Body of pancreas (tissue), 4 donors: Measurements from ENCODE around the gene FGF14. TPM values are rescaled to one million over a fixed set of nuclear protein-coding genes. Genes with fewer than 3 reads are reported as not detected.
A peak's percentile ranks its signal among the peaks of the same experiment; 100 is the strongest.

Experiments used
- ATAC-seq: fragments of 150-250 bp; one replicate; pipeline ENCODE4 v1.9.1; 2016
- DNase-seq, 4 donors: peaks; one replicate each; pipeline ENCODE4 v3.0.0-alpha.2; 2019
- H3K27ac ChIP-seq, 4 donors: fragments of 200-600 bp; sonication (generic); 1 replicate in 3 of 4; 2 replicates in 1 of 4; pipeline versions ENCODE4 v1.5.1 to v1.6.1; 2016 to 2019; ENCODE audit warnings: mild to moderate bottlenecking in 1 of 4, mixed read lengths in 1 of 4, moderate library complexity in 1 of 4
- H3K27me3 ChIP-seq, 2 donors: fragments of 200-600 bp; sonication (generic); one replicate each; pipeline ENCODE4 v1.6.0; 2016; ENCODE audit warnings: mild to moderate bottlenecking in 1 of 2
- H3K36me3 ChIP-seq, 2 donors: fragments of 200-600 bp; sonication (generic); replicated peaks in 1 of 2; 2 replicates each; pipeline ENCODE4 v1.5.1; 2016; ENCODE audit warnings: low read depth in 2 of 2; ENCODE audit not compliant: insufficient read depth in 1 of 2
- H3K4me1 ChIP-seq: fragments of 200-600 bp; sonication (generic); one replicate; pipeline ENCODE4 v1.6.0; 2016
- H3K4me3 ChIP-seq, 2 donors: fragments of 200-600 bp; sonication (generic); 1 replicate in 1 of 2; 2 replicates in 1 of 2; pipeline ENCODE4 v1.5.1; 2016 to 2019
- H3K9me3 ChIP-seq, 3 donors: fragments of 200-600 bp; sonication (generic); 1 replicate in 2 of 3; 2 replicates in 1 of 3; pipeline ENCODE4 v1.5.1; 2016
- POLR2A ChIP-seq, 3 donors: fragments of 450-650 bp; IDR thresholded peaks; one replicate each; pipeline ENCODE4 v1.6.1; 2016; ENCODE audit warnings: antibody characterized with exemption in 3 of 3, mild to moderate bottlenecking in 2 of 3
- WGBS, 2 donors: methylation state at CpG; one replicate each; pipeline ENCODE4 v1.1.5; 2017; 5-methylcytosine and 5-hydroxymethylcytosine counted together
- intact Hi-C: fragments of 100-400 bp; cut with DNase I; formaldehyde crosslinking; loops from one replicate; pipeline ENCODE4 v1.15.1; 2023
- total RNA-seq, 2 donors: library from RNA; depleted of rRNA; stranded (reverse); fragments of >200 nt; gene quantifications; one replicate each; pipeline ENCODE4 v1.1.0, GENCODE V29; 2016
- TF ChIP-seq, protein P1 (sequence below), 7 experiments: fragments of 450-650 bp in 4 of 7; fragments of 200-600 bp in 3 of 7; sonication (generic) in 3 of 7; IDR thresholded peaks; one replicate each; pipeline ENCODE4 v1.5.1; 2016 to 2019; ENCODE audit warnings: antibody characterized with exemption in 7 of 7

Gene FGF14
- under 1 TPM; under 0.01 to 0.52 TPM for total RNA-seq

DNA sequence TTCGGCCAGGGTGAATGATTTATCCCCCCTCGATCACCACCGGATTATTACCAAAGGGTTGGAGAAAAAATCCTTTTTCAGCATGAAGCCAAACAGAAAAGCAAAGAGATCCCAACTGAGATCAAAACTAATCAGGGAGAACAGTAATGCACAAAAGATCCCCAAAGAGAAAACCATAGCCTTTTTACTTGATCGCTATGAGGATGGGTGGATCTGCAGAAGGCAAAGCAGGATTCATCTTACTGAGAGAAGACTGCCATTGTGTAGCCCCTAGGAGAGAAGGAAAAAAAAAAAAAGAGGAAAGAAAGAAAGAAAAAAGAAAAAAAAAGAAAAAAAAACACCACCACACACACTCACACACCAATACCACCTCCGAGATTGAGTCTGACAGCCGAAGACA, at the start of gene FGF14:
Gene FGF14 (minus strand): TSS at position 283 of the 400 bp plus-strand sequence.
- H3K4me1 ChIP-seq: peaks cover 30% of the 10 kb centered on the region
- ATAC-seq (no peak), DNase-seq (no peak)
- no peak within 1 kb of the TSS for H3K27ac ChIP-seq
- H3K27me3 ChIP-seq: no peaks in the 10 kb centered on the region
- no peak for TF ChIP-seq POLR2A (IDR thresholded peaks at IDR 0.05)
- TF ChIP-seq, protein P1, sequence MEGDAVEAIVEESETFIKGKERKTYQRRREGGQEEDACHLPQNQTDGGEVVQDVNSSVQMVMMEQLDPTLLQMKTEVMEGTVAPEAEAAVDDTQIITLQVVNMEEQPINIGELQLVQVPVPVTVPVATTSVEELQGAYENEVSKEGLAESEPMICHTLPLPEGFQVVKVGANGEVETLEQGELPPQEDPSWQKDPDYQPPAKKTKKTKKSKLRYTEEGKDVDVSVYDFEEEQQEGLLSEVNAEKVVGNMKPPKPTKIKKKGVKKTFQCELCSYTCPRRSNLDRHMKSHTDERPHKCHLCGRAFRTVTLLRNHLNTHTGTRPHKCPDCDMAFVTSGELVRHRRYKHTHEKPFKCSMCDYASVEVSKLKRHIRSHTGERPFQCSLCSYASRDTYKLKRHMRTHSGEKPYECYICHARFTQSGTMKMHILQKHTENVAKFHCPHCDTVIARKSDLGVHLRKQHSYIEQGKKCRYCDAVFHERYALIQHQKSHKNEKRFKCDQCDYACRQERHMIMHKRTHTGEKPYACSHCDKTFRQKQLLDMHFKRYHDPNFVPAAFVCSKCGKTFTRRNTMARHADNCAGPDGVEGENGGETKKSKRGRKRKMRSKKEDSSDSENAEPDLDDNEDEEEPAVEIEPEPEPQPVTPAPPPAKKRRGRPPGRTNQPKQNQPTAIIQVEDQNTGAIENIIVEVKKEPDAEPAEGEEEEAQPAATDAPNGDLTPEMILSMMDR (IDR thresholded peaks at IDR 0.05): no peak
- H3K4me3 ChIP-seq: peak within 1 kb of the TSS in 1 of 2 donors; percentile 66
- H3K9me3 ChIP-seq: no peaks in the 10 kb centered on the region
- 3 to 7% methylated on average over 6 of the region's 6 CpGs for WGBS, 2 donors
- intact Hi-C loops: no loop called here
- H3K36me3 ChIP-seq: no peaks in the 10 kb centered on the region

- intact Hi-C loops: no loop called here
- no peaks in the 10 kb centered on the region for H3K27me3 ChIP-seq
- DNase-seq: no peak
- H3K4me3 ChIP-seq: no peak overlapping the region
- no peaks in the 10 kb centered on the region for H3K36me3 ChIP-seq
- TF ChIP-seq POLR2A (IDR thresholded peaks at IDR 0.05): no peak
- TF ChIP-seq, protein P1 (IDR thresholded peaks at IDR 0.05): no peak
- 77 to 91% methylated on average over 1 of the region's 1 CpG for WGBS, 2 donors
- H3K27ac ChIP-seq: no peak overlapping the region
- H3K4me1 ChIP-seq: peaks cover 18% of the 10 kb centered on the region
- no peak for ATAC-seq
- no peaks in the 10 kb centered on the region for H3K9me3 ChIP-seq
Measured at GRCh38 chr13:102443249-102443648, 41.4 kb upstream of the FGF14 start.

GRCh38 chr13:102441085-102441484, 39.2 kb upstream of the FGF14 start:
- Histone ChIP-seq H3K9me3 (no peaks in the 10 kb centered on the region), H3K4me3 (no peak overlapping the region), H3K36me3 (no peaks in the 10 kb centered on the region), H3K27me3 (no peaks in the 10 kb centered on the region), H3K27ac (no peak overlapping the region), H3K4me1 (peaks cover 18% of the 10 kb centered on the region)
- no peak for DNase-seq
- TF ChIP-seq, protein P1 (IDR thresholded peaks at IDR 0.05): no peak
- TF ChIP-seq POLR2A (IDR thresholded peaks at IDR 0.05): no peak
- ATAC-seq: no peak
- intact Hi-C loops: no loop called here

GRCh38 chr13:102440259-102440936, 38.5 kb upstream of the FGF14 start:
- peaks cover 18% of the 10 kb centered on the region for H3K4me1 ChIP-seq
- peak; percentile 69 to 83 (median 72) for DNase-seq
- intact Hi-C loops: no loop called here
- 18 to 19% methylated on average over 2 of the region's 2 CpGs for WGBS, 2 donors
- peak overlapping the region in 3 of 4 donors; percentile 4 to 28 (median 17) for H3K27ac ChIP-seq
- no peaks in the 10 kb centered on the region for H3K9me3 ChIP-seq
- H3K4me3 ChIP-seq: no peak overlapping the region
- TF ChIP-seq POLR2A (IDR thresholded peaks at IDR 0.05): no peak
- TF ChIP-seq, protein P1 (IDR thresholded peaks at IDR 0.05): no peak
- no peaks in the 10 kb centered on the region for H3K36me3 ChIP-seq
- no peaks in the 10 kb centered on the region for H3K27me3 ChIP-seq
- ATAC-seq: peak; percentile 40

DNA sequence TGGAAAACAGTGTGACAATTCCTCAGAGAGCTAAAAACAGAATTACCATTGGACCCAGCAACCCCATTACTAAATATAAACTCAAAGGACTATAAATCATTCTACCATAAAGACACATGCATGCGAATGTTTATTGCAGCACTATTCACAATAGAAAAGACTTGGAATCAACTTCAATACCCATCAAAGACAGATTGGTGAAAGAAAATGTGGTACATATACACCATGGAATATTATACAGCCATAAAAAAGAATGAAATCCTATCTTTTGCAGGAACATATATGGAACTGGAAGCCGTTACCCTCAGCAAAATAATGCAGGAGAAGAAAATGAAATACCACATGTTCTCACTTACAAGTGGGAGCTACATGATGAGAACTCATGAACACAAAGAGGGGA, 20.8 kb upstream of the FGF14 start:
- no peaks in the 10 kb centered on the region for H3K27me3 ChIP-seq
- intact Hi-C loops: no loop called here
- 55 to 61% methylated on average over 2 of the region's 2 CpGs for WGBS, 2 donors
- ATAC-seq (no peak), DNase-seq (no peak)
- TF ChIP-seq, protein P1 (IDR thresholded peaks at IDR 0.05): no peak
- TF ChIP-seq POLR2A (IDR thresholded peaks at IDR 0.05): no peak
- no peak overlapping the region for H3K4me3 ChIP-seq
- no peaks in the 10 kb centered on the region for H3K4me1 ChIP-seq
- H3K9me3 ChIP-seq: peaks cover 0 to 4% (median 0%) of the 10 kb centered on the region in 3 donors
- H3K36me3 ChIP-seq: no peaks in the 10 kb centered on the region
- no peak overlapping the region for H3K27ac ChIP-seq
